Cardiac fibroblast (primary cell): ENCODE measurements around the gene CDC42BPG.

Source experiments
- DNase-seq, 2 donors: peaks; one replicate each; pipeline versions ENCODE4 v3.0.0 to v3.0.0-alpha.2; 2010; ENCODE audit warnings: low read depth in 2 of 2
- H3K4me3 ChIP-seq, 2 donors: replicated peaks in 1 of 2; 1 replicate in 1 of 2; 2 replicates in 1 of 2; pipeline ENCODE4 v1.5.1; 2011; ENCODE audit warnings: low read depth in 2 of 2, low read length in 2 of 2, mild to moderate bottlenecking in 2 of 2, moderate library complexity in 1 of 2
- TF ChIP-seq, protein P1 (sequence below): IDR thresholded peaks from one replicate; pipeline ENCODE4 v1.5.1; 2011; ENCODE audit warnings: low read depth, mild to moderate bottlenecking, low read length, inconsistent platforms

CDC42BPG gene, protein sequence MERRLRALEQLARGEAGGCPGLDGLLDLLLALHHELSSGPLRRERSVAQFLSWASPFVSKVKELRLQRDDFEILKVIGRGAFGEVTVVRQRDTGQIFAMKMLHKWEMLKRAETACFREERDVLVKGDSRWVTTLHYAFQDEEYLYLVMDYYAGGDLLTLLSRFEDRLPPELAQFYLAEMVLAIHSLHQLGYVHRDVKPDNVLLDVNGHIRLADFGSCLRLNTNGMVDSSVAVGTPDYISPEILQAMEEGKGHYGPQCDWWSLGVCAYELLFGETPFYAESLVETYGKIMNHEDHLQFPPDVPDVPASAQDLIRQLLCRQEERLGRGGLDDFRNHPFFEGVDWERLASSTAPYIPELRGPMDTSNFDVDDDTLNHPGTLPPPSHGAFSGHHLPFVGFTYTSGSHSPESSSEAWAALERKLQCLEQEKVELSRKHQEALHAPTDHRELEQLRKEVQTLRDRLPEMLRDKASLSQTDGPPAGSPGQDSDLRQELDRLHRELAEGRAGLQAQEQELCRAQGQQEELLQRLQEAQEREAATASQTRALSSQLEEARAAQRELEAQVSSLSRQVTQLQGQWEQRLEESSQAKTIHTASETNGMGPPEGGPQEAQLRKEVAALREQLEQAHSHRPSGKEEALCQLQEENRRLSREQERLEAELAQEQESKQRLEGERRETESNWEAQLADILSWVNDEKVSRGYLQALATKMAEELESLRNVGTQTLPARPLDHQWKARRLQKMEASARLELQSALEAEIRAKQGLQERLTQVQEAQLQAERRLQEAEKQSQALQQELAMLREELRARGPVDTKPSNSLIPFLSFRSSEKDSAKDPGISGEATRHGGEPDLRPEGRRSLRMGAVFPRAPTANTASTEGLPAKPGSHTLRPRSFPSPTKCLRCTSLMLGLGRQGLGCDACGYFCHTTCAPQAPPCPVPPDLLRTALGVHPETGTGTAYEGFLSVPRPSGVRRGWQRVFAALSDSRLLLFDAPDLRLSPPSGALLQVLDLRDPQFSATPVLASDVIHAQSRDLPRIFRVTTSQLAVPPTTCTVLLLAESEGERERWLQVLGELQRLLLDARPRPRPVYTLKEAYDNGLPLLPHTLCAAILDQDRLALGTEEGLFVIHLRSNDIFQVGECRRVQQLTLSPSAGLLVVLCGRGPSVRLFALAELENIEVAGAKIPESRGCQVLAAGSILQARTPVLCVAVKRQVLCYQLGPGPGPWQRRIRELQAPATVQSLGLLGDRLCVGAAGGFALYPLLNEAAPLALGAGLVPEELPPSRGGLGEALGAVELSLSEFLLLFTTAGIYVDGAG (N-terminal part only)

DNA sequence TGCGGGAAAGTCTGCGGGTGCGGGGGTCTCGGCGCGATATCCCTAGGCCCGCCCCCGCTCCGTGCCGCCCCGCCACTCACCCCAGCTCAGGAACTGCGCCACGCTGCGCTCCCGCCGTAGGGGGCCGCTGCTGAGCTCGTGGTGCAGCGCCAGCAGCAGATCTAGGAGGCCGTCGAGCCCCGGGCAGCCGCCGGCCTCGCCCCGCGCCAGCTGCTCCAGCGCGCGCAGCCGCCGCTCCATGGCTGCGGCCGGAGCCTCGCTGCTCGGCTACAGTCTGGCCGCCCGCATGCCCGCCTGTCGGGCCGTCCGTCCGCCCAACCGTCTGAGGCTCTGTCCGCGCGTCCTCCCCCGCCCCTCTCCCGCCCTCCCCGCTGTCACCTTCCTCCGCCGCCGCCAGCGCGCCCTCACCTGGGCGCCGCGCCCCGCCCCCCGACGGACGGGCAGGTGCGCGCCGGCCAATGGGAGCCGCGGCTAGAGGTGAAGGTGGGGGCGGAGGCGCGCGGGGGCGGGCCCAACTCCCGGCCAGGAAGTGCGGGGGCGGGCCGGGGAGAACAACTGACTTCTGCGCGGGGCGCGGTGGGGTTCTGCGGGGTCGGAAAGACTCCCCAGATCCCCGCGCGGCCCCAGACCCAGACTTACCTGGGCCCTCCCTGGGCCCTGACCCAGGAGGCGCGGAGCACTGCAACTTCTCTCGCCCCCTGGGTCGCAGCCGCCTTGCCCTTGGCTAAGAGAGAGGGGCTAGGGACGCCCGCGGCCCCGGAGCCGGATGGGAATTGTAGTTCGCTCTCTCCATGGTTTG, at the start of gene CDC42BPG:
Gene CDC42BPG, minus strand, starts transcription at position 324 of the 799 bp plus-strand sequence. Its CDS starts 84 bp downstream, at position 240.
- TF ChIP-seq, protein P1, sequence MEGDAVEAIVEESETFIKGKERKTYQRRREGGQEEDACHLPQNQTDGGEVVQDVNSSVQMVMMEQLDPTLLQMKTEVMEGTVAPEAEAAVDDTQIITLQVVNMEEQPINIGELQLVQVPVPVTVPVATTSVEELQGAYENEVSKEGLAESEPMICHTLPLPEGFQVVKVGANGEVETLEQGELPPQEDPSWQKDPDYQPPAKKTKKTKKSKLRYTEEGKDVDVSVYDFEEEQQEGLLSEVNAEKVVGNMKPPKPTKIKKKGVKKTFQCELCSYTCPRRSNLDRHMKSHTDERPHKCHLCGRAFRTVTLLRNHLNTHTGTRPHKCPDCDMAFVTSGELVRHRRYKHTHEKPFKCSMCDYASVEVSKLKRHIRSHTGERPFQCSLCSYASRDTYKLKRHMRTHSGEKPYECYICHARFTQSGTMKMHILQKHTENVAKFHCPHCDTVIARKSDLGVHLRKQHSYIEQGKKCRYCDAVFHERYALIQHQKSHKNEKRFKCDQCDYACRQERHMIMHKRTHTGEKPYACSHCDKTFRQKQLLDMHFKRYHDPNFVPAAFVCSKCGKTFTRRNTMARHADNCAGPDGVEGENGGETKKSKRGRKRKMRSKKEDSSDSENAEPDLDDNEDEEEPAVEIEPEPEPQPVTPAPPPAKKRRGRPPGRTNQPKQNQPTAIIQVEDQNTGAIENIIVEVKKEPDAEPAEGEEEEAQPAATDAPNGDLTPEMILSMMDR, result peak; percentile 57
- peak within 1 kb of the TSS; percentile 10 to 23 for H3K4me3 ChIP-seq
- DNase-seq, result peak; percentile 50 to 72

DNA sequence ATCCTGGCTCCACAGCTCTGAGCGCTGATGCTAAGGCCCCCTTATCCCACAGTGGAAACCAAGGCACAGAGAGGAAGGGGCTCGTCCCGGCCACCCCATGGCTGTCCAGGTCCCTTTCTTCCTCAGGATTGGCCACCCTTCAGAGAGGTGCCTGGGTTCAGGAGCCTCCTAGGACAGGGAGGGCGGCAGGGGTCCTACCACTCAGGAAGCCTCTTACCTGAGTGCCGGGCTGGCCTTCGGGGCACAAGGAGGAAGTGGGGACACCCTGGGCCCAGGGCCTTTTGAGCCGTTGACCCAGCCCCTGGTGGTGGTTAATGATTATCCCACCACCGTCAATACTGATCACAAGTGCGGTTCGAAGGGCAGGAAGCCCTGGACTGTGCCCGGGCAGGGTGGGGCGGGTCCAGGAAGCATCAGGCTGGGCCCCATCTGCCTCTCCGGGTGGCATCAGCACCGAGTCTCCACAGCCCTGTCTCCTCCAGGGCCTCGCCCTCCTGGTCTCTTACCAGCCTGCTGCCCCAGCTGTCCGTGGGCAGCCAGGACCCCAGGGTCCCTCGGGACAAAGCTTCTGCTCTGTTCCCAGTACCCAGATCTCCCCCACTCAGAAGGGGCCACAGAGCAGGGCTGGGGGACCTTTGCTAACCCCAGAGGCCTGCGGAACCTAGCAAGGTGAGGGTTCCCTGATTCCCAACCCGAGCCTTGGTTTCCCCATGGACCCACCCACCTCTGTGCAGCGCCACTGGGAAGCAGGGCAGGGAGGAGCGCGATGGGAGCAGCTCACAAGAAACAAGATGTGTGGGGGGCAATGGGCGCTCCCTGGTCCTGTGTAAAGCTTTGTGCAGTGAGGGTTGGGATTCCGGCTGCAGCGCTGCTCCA, 49.0 kb upstream of the CDC42BPG start:
- DNase-seq, result no peak
- TF ChIP-seq, protein P1, result no peak

DNA sequence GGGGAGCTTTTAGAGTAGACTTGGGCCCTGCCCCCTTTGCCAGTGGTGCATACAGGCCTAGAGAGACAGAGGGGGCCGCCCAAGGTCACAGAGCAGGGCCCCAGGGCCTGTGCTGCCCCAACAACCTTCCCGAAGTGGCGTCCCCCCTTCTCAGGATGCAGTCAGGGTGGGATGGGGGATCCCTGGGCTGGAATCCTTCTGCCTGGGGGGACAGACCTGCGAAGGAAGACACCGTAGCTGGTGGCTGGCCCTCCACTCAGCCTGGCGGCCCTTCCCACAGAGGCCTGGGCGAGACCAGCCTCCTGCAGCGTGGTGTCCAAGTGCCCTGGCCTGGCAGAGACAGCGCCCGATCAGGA, 48.4 kb upstream of the CDC42BPG start:
- no peak overlapping the region for H3K4me3 ChIP-seq
- no peak for DNase-seq

More for the DNA sequence above, 49.0 kb upstream of the CDC42BPG start:
- H3K4me3 ChIP-seq, result no peak overlapping the region

DNA sequence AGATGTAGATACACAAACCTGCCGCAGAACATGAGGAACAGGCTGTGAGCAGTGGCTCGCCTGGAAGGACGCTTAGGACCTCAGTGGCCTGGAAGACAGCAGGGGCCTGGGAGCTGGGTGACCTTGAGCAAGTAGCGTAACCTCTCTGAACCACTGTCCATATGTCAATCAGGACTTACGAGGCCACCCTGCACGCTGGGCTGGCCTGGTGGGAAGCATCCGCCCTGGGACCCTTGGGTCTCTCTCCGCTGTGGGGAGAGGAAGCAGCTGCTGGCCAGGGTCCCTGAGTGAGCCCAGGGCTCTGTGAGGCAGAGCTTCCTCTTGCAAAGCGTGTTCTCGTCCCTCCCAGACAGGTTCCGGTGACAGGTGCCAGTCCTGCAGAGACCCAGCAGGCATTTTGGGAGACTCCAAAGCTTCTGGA, 48.0 kb upstream of the CDC42BPG start:
- no peak overlapping the region for H3K4me3 ChIP-seq
- DNase-seq, result no peak
- TF ChIP-seq, protein P1, result no peak

More for the DNA sequence above, 48.4 kb upstream of the CDC42BPG start:
- TF ChIP-seq, protein P1, result no peak

DNA sequence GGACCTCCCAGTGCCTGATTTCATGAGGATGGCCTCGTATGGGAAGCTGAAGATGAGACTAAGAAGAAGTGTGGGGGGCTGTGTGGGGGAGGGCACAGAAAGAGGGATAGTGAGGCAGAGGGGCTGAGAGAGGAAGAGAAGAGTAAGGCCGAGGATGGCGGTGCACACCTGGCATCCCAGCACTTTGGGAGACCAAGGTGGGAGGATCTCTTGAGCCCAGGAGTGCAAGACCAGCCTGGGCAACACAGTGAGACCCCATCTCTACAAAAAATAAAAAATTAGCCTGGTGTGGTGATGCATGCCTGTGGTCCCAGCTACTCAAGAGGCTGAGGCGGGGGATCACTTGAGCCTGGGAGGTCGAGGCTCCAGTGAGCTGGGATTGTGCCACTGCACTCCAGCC, 47.4 kb upstream of the CDC42BPG start:
- TF ChIP-seq, protein P1, result no peak
- no peak overlapping the region for H3K4me3 ChIP-seq
- no peak for DNase-seq
